HUES6 (cell line): Measurements from ENCODE around the gene TPRA1.

ENCODE experiments used
- H3K27ac ChIP-seq: 2 replicates; pipeline ENCODE4 v1.7.0; 2013; ENCODE audit warnings: low read depth, mild to moderate bottlenecking, low read length, inconsistent platforms
- H3K27me3 ChIP-seq: 2 replicates; pipeline ENCODE4 v1.6.1; 2013; ENCODE audit warnings: low read length; ENCODE audit not compliant: control insufficient read depth, insufficient read depth
- H3K36me3 ChIP-seq: 2 replicates; pipeline ENCODE4 v1.6.1; 2013; ENCODE audit warnings: low read length; ENCODE audit not compliant: control insufficient read depth, insufficient read depth
- H3K4me1 ChIP-seq: 2 replicates; pipeline ENCODE4 v1.6.1; 2013; ENCODE audit warnings: low read length; ENCODE audit not compliant: control insufficient read depth, insufficient read depth
- H3K4me3 ChIP-seq: 2 replicates; pipeline ENCODE4 v1.5.1; 2013; ENCODE audit warnings: low read depth, low read length
- H3K9ac ChIP-seq: one replicate; pipeline ENCODE4 v1.6.1; 2013; ENCODE audit warnings: mild to moderate bottlenecking, low read length
- H3K9me3 ChIP-seq: 2 replicates; pipeline ENCODE4 v1.6.1; 2013; ENCODE audit warnings: low read depth, low read length; ENCODE audit not compliant: control insufficient read depth, insufficient read depth

TPRA1 gene

GRCh38 chr3:127552038-127552437 lies 38.5 kb downstream of the TPRA1 start:
- H3K27me3 ChIP-seq, result no peaks in the 10 kb centered on the region
- H3K36me3 ChIP-seq, result no peaks in the 10 kb centered on the region
- H3K27ac ChIP-seq, result no peak overlapping the region
- no peak overlapping the region for H3K9ac ChIP-seq
- peaks cover 4% of the 10 kb centered on the region; the same call in 1 of the 2 replicates for H3K4me1 ChIP-seq
- H3K4me3 ChIP-seq, result no peak overlapping the region
- no peaks in the 10 kb centered on the region for H3K9me3 ChIP-seq

- no peaks in the 10 kb centered on the region for H3K9me3 ChIP-seq
- no peak overlapping the region for H3K4me3 ChIP-seq
- H3K4me1 ChIP-seq, result peaks cover 11% of the 10 kb centered on the region
- H3K9ac ChIP-seq, result no peak overlapping the region
- H3K27me3 ChIP-seq, result peaks cover 7% of the 10 kb centered on the region
- H3K36me3 ChIP-seq, result no peaks in the 10 kb centered on the region
- H3K27ac ChIP-seq, result no peak overlapping the region
These were observed 39.4 kb downstream of the TPRA1 start for GRCh38 chr3:127551178-127551577.

GRCh38 chr3:127550468-127551157 lies 39.9 kb downstream of the TPRA1 start:
- Histone ChIP-seq H3K27ac (no peak overlapping the region), H3K36me3 (no peaks in the 10 kb centered on the region), H3K27me3 (peaks cover 12% of the 10 kb centered on the region), H3K4me3 (no peak overlapping the region), H3K9me3 (no peaks in the 10 kb centered on the region), H3K4me1 (peaks cover 11% of the 10 kb centered on the region), H3K9ac (no peak overlapping the region)

GRCh38 chr3:127549826-127550467 lies 40.6 kb downstream of the TPRA1 start:
- Histone ChIP-seq H3K9ac (no peak overlapping the region), H3K4me1 (peaks cover 11% of the 10 kb centered on the region), H3K4me3 (no peak overlapping the region), H3K9me3 (no peaks in the 10 kb centered on the region), H3K27ac (no peak overlapping the region), H3K27me3 (peaks cover 12% of the 10 kb centered on the region), H3K36me3 (no peaks in the 10 kb centered on the region)

- Histone ChIP-seq H3K4me3 (peak overlapping the region; percentile 60), H3K9ac (peak overlapping the region; percentile 4), H3K27me3 (peaks cover 12% of the 10 kb centered on the region), H3K36me3 (no peaks in the 10 kb centered on the region), H3K27ac (no peak overlapping the region), H3K4me1 (peaks cover 11% of the 10 kb centered on the region), H3K9me3 (no peaks in the 10 kb centered on the region)
These were observed 42.5 kb downstream of the TPRA1 start for GRCh38 chr3:127547761-127548605.

GRCh38 chr3:127546970-127547733 lies 43.4 kb downstream of the TPRA1 start:
- Histone ChIP-seq H3K9ac (no peak overlapping the region), H3K27ac (no peak overlapping the region), H3K9me3 (no peaks in the 10 kb centered on the region), H3K27me3 (peaks cover 12% of the 10 kb centered on the region), H3K4me3 (peak overlapping the region; percentile 60), H3K4me1 (peaks cover 11% of the 10 kb centered on the region), H3K36me3 (no peaks in the 10 kb centered on the region)

GRCh38 chr3:127546554-127546953 lies 44.0 kb downstream of the TPRA1 start:
- no peaks in the 10 kb centered on the region for H3K36me3 ChIP-seq
- no peak overlapping the region for H3K27ac ChIP-seq
- H3K27me3 ChIP-seq, result peaks cover 12% of the 10 kb centered on the region
- H3K4me1 ChIP-seq, result peaks cover 11% of the 10 kb centered on the region
- H3K9me3 ChIP-seq, result no peaks in the 10 kb centered on the region
- H3K9ac ChIP-seq, result no peak overlapping the region
- H3K4me3 ChIP-seq, result peak overlapping the region; percentile 60

GRCh38 chr3:127545711-127546457 lies 44.6 kb downstream of the TPRA1 start:
- Histone ChIP-seq H3K9ac (no peak overlapping the region), H3K27me3 (peaks cover 12% of the 10 kb centered on the region), H3K36me3 (no peaks in the 10 kb centered on the region), H3K4me3 (no peak overlapping the region), H3K4me1 (peaks cover 7% of the 10 kb centered on the region), H3K9me3 (no peaks in the 10 kb centered on the region), H3K27ac (no peak overlapping the region)

- H3K9ac ChIP-seq, result no peak overlapping the region
- peaks cover 7% of the 10 kb centered on the region for H3K4me1 ChIP-seq
- H3K27me3 ChIP-seq, result peaks cover 12% of the 10 kb centered on the region
- H3K36me3 ChIP-seq, result no peaks in the 10 kb centered on the region
- H3K9me3 ChIP-seq, result no peaks in the 10 kb centered on the region
- H3K27ac ChIP-seq, result no peak overlapping the region
- H3K4me3 ChIP-seq, result no peak overlapping the region
These were observed 45.3 kb downstream of the TPRA1 start for GRCh38 chr3:127545216-127545615.

- H3K27me3 ChIP-seq, result peaks cover 12% of the 10 kb centered on the region
- peaks cover 7% of the 10 kb centered on the region for H3K4me1 ChIP-seq
These were observed 45.7 kb downstream of the TPRA1 start for GRCh38 chr3:127544803-127545201.

More at GRCh38 chr3:127544803-127545201, 45.7 kb downstream of the TPRA1 start:
- H3K36me3 ChIP-seq, result no peaks in the 10 kb centered on the region
- H3K4me3 ChIP-seq, result no peak overlapping the region
- no peak overlapping the region for H3K27ac ChIP-seq
- H3K9ac ChIP-seq, result no peak overlapping the region
- no peaks in the 10 kb centered on the region for H3K9me3 ChIP-seq
